Stomach smooth muscle (tissue), 2 donors: ENCODE results near the gene SHTN1.

Experiments
- H3K27ac ChIP-seq: one replicate; pipeline ENCODE4 v1.7.0; 2013; ENCODE audit warnings: mild to moderate bottlenecking, low read length, inconsistent platforms
- H3K27me3 ChIP-seq, 2 donors: one replicate each; pipeline ENCODE4 v1.7.0; 2013; ENCODE audit warnings: low read length in 2 of 2; ENCODE audit not compliant: insufficient read depth in 2 of 2, control insufficient read depth in 1 of 2
- H3K36me3 ChIP-seq, 2 donors: one replicate each; pipeline ENCODE4 v1.7.0; 2013; ENCODE audit warnings: low read length in 2 of 2; ENCODE audit not compliant: control insufficient read depth in 2 of 2, insufficient read depth in 2 of 2
- H3K4me1 ChIP-seq: one replicate; pipeline ENCODE4 v1.7.0; 2013; ENCODE audit warnings: low read length; ENCODE audit not compliant: control insufficient read depth, insufficient read depth
- H3K4me3 ChIP-seq, 2 donors: one replicate each; pipeline ENCODE4 v1.7.0; 2013; ENCODE audit warnings: low read length in 2 of 2
- H3K9ac ChIP-seq, 2 donors: one replicate each; pipeline ENCODE4 v1.7.0; 2013; ENCODE audit warnings: low read length in 2 of 2, mild to moderate bottlenecking in 1 of 2
- H3K9me3 ChIP-seq, 2 donors: one replicate each; pipeline ENCODE4 v1.7.0; 2013; ENCODE audit warnings: low read length in 2 of 2; ENCODE audit not compliant: control insufficient read depth in 2 of 2
- donor health status: healthy.
- donor health status: Pancreatic carcinoma.

Gene SHTN1

DNA sequence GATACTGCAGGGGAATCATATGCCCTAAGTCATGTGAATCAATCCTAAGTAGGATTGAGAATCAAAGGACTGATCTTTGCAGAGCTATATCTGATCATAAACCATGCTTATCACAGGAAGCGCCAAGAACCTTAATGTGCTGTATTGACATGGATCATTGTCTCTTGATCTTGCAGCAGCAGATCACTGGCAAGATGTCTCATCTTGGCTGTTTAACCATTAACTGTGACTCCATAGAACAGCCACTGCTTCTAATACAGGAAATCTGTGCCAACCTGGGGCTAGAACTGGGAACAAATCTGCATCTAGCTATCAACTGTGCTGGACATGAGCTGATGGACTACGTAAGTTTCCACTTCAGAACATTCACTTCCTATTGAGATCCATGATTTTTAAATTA is 134.0 kb downstream of the SHTN1 start:
- Histone ChIP-seq H3K4me3 (no peak overlapping the region), H3K4me1 (no peaks in the 10 kb centered on the region), H3K27ac (no peak overlapping the region), H3K9me3 (no peaks in the 10 kb centered on the region), H3K36me3 (no peaks in the 10 kb centered on the region), H3K27me3 (no peaks in the 10 kb centered on the region), H3K9ac (no peak overlapping the region)

DNA sequence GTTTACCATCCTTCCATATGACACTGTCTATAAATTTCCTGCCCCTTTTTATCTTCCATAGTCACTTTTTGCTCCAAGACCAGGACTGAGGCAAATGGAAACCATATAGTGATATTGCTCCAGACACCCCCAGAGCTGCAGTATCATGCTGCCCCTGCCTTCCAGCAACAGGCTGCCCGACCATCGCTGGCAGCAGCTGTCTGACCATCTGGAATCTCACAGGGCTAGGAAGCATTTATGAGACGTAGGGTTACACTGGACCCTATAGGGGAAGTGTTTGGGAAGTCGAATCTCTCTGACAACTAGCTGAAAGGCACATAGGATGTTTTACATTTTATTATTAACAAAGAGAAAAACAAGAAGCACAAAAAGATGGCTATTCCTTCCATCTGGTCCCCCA is 136.3 kb downstream of the SHTN1 start:
- Histone ChIP-seq H3K9ac (no peak overlapping the region), H3K27me3 (no peaks in the 10 kb centered on the region), H3K4me3 (no peak overlapping the region), H3K27ac (no peak overlapping the region), H3K36me3 (no peaks in the 10 kb centered on the region), H3K4me1 (no peaks in the 10 kb centered on the region), H3K9me3 (no peaks in the 10 kb centered on the region)

DNA sequence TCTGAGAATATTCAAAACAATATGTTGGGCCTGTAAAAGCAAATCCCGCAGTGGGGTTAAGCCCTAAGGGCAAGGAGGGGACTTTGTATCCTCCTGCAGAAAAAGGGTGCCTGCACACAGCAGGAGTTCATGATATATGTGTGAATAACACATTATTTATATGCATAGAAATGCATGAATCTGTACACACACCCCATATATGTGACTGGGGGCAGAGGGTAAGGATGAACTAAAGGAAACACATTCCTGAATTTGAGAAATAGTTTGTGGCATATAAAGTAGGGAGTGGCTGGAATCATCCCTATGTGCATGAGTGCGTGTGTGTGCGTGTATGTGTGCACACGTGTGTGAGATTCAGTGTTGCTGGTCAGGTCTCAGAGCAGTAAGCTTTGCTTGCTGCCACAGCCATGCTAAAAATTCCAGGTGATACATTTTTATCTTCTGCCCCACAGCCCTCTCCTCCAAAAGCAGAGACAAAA is 136.8 kb downstream of the SHTN1 start:
- H3K27me3 ChIP-seq = no peaks in the 10 kb centered on the region
- H3K9ac ChIP-seq = no peak overlapping the region
- H3K27ac ChIP-seq = no peak overlapping the region
- no peaks in the 10 kb centered on the region for H3K9me3 ChIP-seq
- no peak overlapping the region for H3K4me3 ChIP-seq
- H3K36me3 ChIP-seq = no peaks in the 10 kb centered on the region
- H3K4me1 ChIP-seq = no peaks in the 10 kb centered on the region

- Histone ChIP-seq H3K27me3 (no peaks in the 10 kb centered on the region), H3K36me3 (no peaks in the 10 kb centered on the region), H3K27ac (no peak overlapping the region), H3K4me1 (no peaks in the 10 kb centered on the region), H3K9ac (no peak overlapping the region), H3K9me3 (no peaks in the 10 kb centered on the region), H3K4me3 (no peak overlapping the region)
Observed at GRCh38 chr10:116866987-116867595, 137.9 kb downstream of the SHTN1 start.

GRCh38 chr10:116866066-116866465 is 138.9 kb downstream of the SHTN1 start:
- Histone ChIP-seq H3K27me3 (no peaks in the 10 kb centered on the region), H3K36me3 (no peaks in the 10 kb centered on the region), H3K4me3 (no peak overlapping the region), H3K4me1 (no peaks in the 10 kb centered on the region), H3K9me3 (no peaks in the 10 kb centered on the region), H3K27ac (no peak overlapping the region), H3K9ac (no peak overlapping the region)

- H3K27ac ChIP-seq = no peak overlapping the region
- no peak overlapping the region for H3K9ac ChIP-seq
- H3K27me3 ChIP-seq = no peaks in the 10 kb centered on the region
- no peak overlapping the region for H3K4me3 ChIP-seq
- no peaks in the 10 kb centered on the region for H3K4me1 ChIP-seq
- no peaks in the 10 kb centered on the region for H3K36me3 ChIP-seq
- H3K9me3 ChIP-seq = no peaks in the 10 kb centered on the region
Observed at GRCh38 chr10:116864436-116864835, 140.6 kb downstream of the SHTN1 start.

GRCh38 chr10:116861796-116862195 is 143.2 kb downstream of the SHTN1 start:
- H3K36me3 ChIP-seq = no peaks in the 10 kb centered on the region
- no peaks in the 10 kb centered on the region for H3K27me3 ChIP-seq
- no peak overlapping the region for H3K9ac ChIP-seq

GRCh38 chr10:116857156-116857555 is 147.8 kb downstream of the SHTN1 start:
- no peaks in the 10 kb centered on the region for H3K9me3 ChIP-seq
- H3K9ac ChIP-seq = no peak overlapping the region
- no peak overlapping the region for H3K27ac ChIP-seq
- no peaks in the 10 kb centered on the region for H3K36me3 ChIP-seq
- H3K27me3 ChIP-seq = no peaks in the 10 kb centered on the region
- H3K4me3 ChIP-seq = no peak overlapping the region
- no peaks in the 10 kb centered on the region for H3K4me1 ChIP-seq

More at GRCh38 chr10:116861796-116862195, 143.2 kb downstream of the SHTN1 start:
- Histone ChIP-seq H3K4me1 (no peaks in the 10 kb centered on the region), H3K9me3 (no peaks in the 10 kb centered on the region), H3K4me3 (no peak overlapping the region), H3K27ac (no peak overlapping the region)

GRCh38 chr10:116853701-116854100 is 151.3 kb downstream of the SHTN1 start:
- Histone ChIP-seq H3K9me3 (no peaks in the 10 kb centered on the region), H3K4me3 (no peak overlapping the region), H3K36me3 (no peaks in the 10 kb centered on the region), H3K27ac (no peak overlapping the region), H3K27me3 (no peaks in the 10 kb centered on the region), H3K9ac (no peak overlapping the region), H3K4me1 (peaks cover 10% of the 10 kb centered on the region)

- H3K27ac ChIP-seq = no peak overlapping the region
- H3K9ac ChIP-seq = no peak overlapping the region
- H3K36me3 ChIP-seq = no peaks in the 10 kb centered on the region
- no peaks in the 10 kb centered on the region for H3K27me3 ChIP-seq
- no peaks in the 10 kb centered on the region for H3K9me3 ChIP-seq
- H3K4me3 ChIP-seq = no peak overlapping the region
- peaks cover 10% of the 10 kb centered on the region for H3K4me1 ChIP-seq
Observed at GRCh38 chr10:116853287-116853686, 151.7 kb downstream of the SHTN1 start.

GRCh38 chr10:116852246-116852645 is 152.7 kb downstream of the SHTN1 start:
- no peak overlapping the region for H3K27ac ChIP-seq

More at GRCh38 chr10:116852246-116852645, 152.7 kb downstream of the SHTN1 start:
- Histone ChIP-seq H3K4me3 (no peak overlapping the region), H3K9ac (no peak overlapping the region), H3K4me1 (peaks cover 10% of the 10 kb centered on the region), H3K9me3 (no peaks in the 10 kb centered on the region), H3K36me3 (no peaks in the 10 kb centered on the region), H3K27me3 (no peaks in the 10 kb centered on the region)
